BLaER1 treated with 17β-estradiol and CSF1 and Interleukin-3, amounts not matched to agents 10 nM and 100 nM (cell line): ENCODE results near the gene ABLIM3.
"Not testable (repeated sequence)": the region's sequence is repeated elsewhere in the genome, so short reads cannot be mapped to it uniquely, and the experiment has no call there.

Source experiments
- H3K27ac ChIP-seq, 11 experiments: shearing (Covaris generic); formaldehyde crosslinking; 2 replicates each; pipeline ENCODE4 v1.8.1; 2022
- H3K27me3 ChIP-seq, 11 experiments: shearing (Covaris generic); formaldehyde crosslinking; 2 replicates each; pipeline ENCODE4 v1.8.1; 2022
- H3K36me3 ChIP-seq, 11 experiments: shearing (Covaris generic); formaldehyde crosslinking; 2 replicates each; pipeline ENCODE4 v1.8.1; 2022
- H3K4me1 ChIP-seq, 10 experiments: shearing (Covaris generic); formaldehyde crosslinking; 2 replicates each; pipeline ENCODE4 v1.8.1; 2022
- H3K4me2 ChIP-seq, 11 experiments: shearing (Covaris generic); formaldehyde crosslinking; 2 replicates each; pipeline ENCODE4 v1.8.1; 2022
- H3K4me3 ChIP-seq, 10 experiments: shearing (Covaris generic); formaldehyde crosslinking; 2 replicates each; pipeline ENCODE4 v1.8.1; 2022
- H3K9ac ChIP-seq, 11 experiments: shearing (Covaris generic); formaldehyde crosslinking; 2 replicates each; pipeline ENCODE4 v1.8.1; 2022
- H3K9me3 ChIP-seq, 11 experiments: shearing (Covaris generic); formaldehyde crosslinking; replicated peaks in 1 of 11; 2 replicates each; pipeline ENCODE4 v1.8.1; 2022
- H4K20me1 ChIP-seq, 11 experiments: shearing (Covaris generic); formaldehyde crosslinking; 2 replicates each; pipeline ENCODE4 v1.8.1; 2022
- Cebpa-rat ChIP-seq, 11 experiments: shearing (Covaris generic); IDR thresholded peaks; 2 replicates each; pipeline ENCODE4 v1.8.1; 2022

The ABLIM3 gene

DNA sequence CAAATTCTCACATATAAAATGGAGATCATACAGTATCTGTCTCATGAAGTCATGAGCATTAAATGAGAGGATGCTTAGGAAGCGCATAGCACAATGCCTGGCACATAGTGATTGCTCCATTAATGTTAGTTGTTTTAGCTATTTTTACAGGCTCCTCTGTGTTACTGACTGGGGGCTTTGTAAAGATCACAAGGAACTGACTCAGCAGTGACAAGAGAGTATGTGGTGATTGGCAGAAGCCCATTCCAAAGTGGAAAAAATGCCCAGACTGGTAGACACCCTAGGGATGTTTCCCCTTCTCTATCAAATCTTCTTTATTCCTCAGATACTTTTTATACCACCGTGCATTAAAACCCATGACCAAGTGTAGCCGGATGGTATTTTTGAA, 33.5 kb downstream of the ABLIM3 start:
- Histone ChIP-seq H3K27ac (no peak overlapping the region), H3K4me3 (no peak overlapping the region), H3K9ac (no peak overlapping the region), H3K27me3 (no peaks in the 10 kb centered on the region), H3K36me3 (no peaks in the 10 kb centered on the region), H3K4me1 (no peaks in the 10 kb centered on the region), H3K4me2 (no peak overlapping the region), H3K9me3 (no peaks in the 10 kb centered on the region), H4K20me1 (no peaks in the 10 kb centered on the region)
- no peak for TF ChIP-seq Cebpa-rat (IDR thresholded peaks at IDR 0.05)

DNA sequence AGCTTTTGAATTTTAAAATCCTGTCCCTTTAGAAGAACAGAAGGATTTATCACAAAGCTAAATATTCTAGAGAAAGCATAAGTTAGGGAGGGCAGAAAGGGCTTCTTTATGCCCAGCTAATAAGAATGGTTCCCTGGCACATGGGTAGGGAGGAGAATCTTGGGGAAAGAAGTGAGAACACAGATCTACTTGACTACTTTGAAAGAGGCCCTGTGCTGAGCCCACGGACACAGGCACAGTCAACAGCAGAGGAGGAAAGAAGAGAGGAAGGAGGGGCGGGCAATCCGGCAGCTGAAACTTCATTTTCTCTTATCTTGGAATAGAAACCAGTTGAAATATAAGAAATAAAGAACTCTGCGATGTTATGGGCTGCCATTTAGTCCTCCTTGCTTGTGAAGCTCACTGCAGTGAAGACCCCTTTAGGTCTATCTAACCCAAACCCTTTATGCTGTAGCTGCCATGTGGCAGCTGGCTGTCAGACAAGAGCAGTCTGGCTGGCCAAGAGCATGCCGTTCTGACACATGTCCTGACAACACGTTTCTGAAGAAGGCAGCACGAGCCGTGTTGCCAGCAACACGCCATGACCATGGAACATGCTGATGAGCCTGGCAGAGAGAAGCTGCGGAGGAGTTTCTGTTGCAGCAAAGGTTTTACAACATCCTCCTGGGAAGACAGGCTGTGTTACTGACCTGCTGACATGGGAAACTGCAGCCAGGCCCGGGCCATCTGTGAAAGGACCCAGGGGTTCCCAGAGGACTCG, 34.2 kb downstream of the ABLIM3 start:
- TF ChIP-seq Cebpa-rat (IDR thresholded peaks at IDR 0.05), result no peak
- H3K4me1 ChIP-seq, result no peaks in the 10 kb centered on the region
- no peak overlapping the region for H3K27ac ChIP-seq
- no peak overlapping the region for H3K4me2 ChIP-seq
- no peaks in the 10 kb centered on the region for H3K9me3 ChIP-seq
- no peaks in the 10 kb centered on the region for H3K27me3 ChIP-seq
- H3K4me3 ChIP-seq, result no peak overlapping the region
- H4K20me1 ChIP-seq, result no peaks in the 10 kb centered on the region
- H3K9ac ChIP-seq, result no peak overlapping the region
- no peaks in the 10 kb centered on the region for H3K36me3 ChIP-seq

DNA sequence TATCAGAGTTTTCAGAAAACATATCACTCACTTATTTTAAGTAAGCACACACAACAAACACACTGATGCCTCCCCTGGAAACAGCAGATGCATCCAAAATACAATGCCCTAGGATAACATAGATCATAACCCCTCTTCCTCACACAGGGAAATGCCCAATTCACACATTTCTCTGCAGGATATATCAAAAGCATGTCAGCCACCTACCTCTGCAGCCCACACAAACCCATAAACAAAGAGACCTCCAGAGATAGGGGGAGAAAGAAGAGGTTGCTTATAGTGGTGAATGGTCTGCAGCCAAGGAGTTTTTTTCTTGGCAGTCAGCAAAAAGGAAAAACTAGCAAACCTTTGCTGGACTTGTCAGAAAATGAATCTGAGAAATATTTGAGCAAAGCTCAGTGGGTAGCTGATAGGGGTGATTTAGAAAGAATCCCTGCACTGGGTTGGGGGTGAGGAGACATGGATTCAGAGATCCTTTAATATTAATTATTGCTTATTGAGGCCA, 36.1 kb downstream of the ABLIM3 start:
- Histone ChIP-seq H4K20me1 (no peaks in the 10 kb centered on the region), H3K36me3 (no peaks in the 10 kb centered on the region), H3K4me2 (no peak overlapping the region), H3K27me3 (no peaks in the 10 kb centered on the region), H3K27ac (no peak overlapping the region), H3K4me3 (no peak overlapping the region), H3K4me1 (no peaks in the 10 kb centered on the region), H3K9me3 (no peaks in the 10 kb centered on the region), H3K9ac (no peak overlapping the region)
- TF ChIP-seq Cebpa-rat (IDR thresholded peaks at IDR 0.05), result no peak

DNA sequence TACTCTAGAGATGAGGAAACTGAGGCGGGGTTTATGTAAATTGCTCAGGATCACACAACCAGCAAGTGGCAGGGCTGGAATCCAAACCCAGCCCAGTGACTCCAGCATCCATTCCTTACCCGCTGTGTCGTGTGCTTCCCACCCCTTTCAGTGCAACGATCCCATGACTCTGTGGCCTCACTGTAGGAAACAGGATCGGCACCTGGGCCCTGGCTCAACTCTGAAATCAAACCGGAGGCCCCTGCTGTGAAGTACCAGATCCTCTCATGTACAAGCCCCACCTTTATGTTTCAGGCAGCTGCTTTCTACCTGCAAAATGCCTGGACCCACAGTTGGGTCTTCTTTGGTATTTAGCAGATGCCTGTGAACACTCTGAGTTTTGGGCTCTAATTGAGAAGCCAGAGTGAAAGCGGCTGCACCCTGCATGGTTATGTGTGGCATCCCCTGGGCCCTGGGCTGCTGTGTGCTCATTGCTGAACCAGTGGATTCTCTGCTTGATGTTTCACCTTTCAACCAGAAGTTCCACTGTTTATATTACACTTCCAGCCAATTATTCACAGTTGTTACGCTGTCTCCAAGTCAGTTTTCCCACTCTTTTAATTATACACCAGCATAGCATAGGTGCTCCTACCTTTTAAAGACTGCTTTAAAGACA, 36.7 kb downstream of the ABLIM3 start:
- H3K4me1 ChIP-seq, result no peaks in the 10 kb centered on the region
- 0 out of 22 replicates have a peak, but pooled peaks cover 0 to under 1% (median 0%) of the 10 kb centered on the region in 11 experiments for H3K36me3 ChIP-seq
- no peaks in the 10 kb centered on the region for H3K27me3 ChIP-seq
- no peaks in the 10 kb centered on the region for H3K9me3 ChIP-seq
- no peak for TF ChIP-seq Cebpa-rat (IDR thresholded peaks at IDR 0.05)
- H3K4me3 ChIP-seq, result no peak overlapping the region
- no peak overlapping the region for H3K4me2 ChIP-seq
- H4K20me1 ChIP-seq, result no peaks in the 10 kb centered on the region
- H3K9ac ChIP-seq, result no peak overlapping the region
- H3K27ac ChIP-seq, result no peak overlapping the region

DNA sequence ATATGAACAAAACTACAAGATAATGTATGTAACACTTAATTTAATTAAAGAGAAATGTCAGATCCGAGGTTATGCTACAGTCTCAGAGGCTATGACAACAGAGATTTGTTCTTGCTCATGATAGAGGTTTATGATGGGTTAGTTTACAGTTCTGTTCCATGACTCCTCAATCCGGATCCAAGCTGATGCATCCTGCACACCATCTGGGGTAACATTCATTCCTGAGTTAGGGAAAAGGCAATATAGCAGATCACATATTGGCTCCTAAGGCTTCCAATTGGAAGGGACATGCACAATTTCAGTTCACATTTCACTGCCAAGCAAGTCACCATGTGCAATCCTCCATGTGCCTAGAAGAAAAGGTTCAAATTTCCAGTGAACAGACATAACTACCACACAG, 40.4 kb downstream of the ABLIM3 start:
- Histone ChIP-seq H3K27me3 (no peaks in the 10 kb centered on the region), H4K20me1 (no peaks in the 10 kb centered on the region), H3K27ac (no peak overlapping the region), H3K4me3 (no peak overlapping the region), H3K4me2 (no peak overlapping the region), H3K4me1 (no peaks in the 10 kb centered on the region), H3K9ac (no peak overlapping the region), H3K9me3 (no peaks in the 10 kb centered on the region), H3K36me3 (peaks cover 0 to 22% (median 0%) of the 10 kb centered on the region in 11 experiments; a peak in 3 of 22 replicates)
- no peak for TF ChIP-seq Cebpa-rat (IDR thresholded peaks at IDR 0.05)

DNA sequence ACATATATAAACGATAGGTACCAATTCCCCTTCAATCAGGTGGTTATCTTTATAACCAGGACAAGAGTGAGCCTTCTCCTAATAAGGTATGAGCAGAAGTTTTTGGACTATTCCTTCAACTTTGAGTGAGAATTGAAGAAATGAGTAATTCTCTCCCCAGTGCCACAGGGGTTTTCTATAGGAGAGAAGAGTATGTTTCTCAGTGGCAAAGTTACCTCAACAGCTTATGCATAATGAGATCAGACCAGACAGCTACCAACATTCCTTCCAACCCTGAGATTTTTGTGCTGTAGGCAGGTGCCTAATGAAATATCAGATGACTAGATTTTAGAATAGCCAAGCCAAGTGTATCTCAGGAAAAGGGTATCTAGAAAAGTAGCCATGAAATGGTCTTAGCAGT, 40.9 kb downstream of the ABLIM3 start:
- peaks cover 0 to 22% (median 0%) of the 10 kb centered on the region in 11 experiments; a peak in 3 of 22 replicates for H3K36me3 ChIP-seq
- H3K27ac ChIP-seq, result no peak overlapping the region
- no peak for TF ChIP-seq Cebpa-rat (IDR thresholded peaks at IDR 0.05)
- H4K20me1 ChIP-seq, result no peaks in the 10 kb centered on the region
- no peaks in the 10 kb centered on the region for H3K27me3 ChIP-seq
- H3K9ac ChIP-seq, result no peak overlapping the region
- no peak overlapping the region for H3K4me3 ChIP-seq
- no peaks in the 10 kb centered on the region for H3K4me1 ChIP-seq
- H3K4me2 ChIP-seq, result no peak overlapping the region
- H3K9me3 ChIP-seq, result no peaks in the 10 kb centered on the region

DNA sequence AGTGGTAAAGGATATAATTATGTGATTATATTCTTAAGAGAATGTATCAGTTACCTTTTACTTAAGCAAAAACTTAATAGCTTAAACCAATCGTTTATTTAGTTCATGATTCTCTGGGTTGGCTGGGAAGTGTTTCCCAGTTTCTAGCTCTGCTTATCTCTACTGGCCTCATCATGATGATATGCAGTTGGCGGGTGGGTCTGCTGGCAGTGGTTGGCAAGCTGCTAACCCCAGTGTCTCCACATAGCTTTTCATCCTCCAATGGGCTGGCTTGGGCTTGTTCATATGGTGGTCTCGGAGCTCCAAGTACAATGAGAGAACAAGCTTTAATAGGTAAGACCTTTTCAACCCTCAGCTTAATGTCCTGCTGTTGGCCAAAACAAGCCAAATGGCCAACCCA, 43.8 kb downstream of the ABLIM3 start:
- no peak overlapping the region for H3K9ac ChIP-seq
- peaks cover 0 to 22% (median 0%) of the 10 kb centered on the region in 11 experiments; a peak in 3 of 22 replicates for H3K36me3 ChIP-seq
- no peak for TF ChIP-seq Cebpa-rat (IDR thresholded peaks at IDR 0.05)
- H3K4me2 ChIP-seq, result no peak overlapping the region
- H4K20me1 ChIP-seq, result no peaks in the 10 kb centered on the region
- no peaks in the 10 kb centered on the region for H3K27me3 ChIP-seq
- H3K27ac ChIP-seq, result no peak overlapping the region
- no peaks in the 10 kb centered on the region for H3K9me3 ChIP-seq
- no peaks in the 10 kb centered on the region for H3K4me1 ChIP-seq
- no peak overlapping the region for H3K4me3 ChIP-seq

DNA sequence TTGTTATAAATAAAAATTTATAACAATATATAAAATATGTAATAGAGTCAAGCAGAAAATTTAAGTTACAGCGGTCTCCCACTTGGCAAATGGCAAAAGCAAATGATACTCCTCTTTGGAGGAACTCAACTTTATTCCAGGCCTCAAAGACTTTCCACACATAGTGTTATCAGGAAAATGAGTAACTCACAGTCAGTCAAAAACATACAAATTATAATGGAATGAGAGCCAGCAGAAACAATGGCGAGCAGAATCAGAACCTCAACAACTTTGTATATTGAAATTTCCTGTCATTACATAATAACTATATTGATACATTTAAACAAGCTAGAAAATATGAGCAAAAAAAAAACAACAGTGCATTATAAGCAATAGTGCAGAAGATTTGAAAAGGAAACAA, 45.2 kb downstream of the ABLIM3 start:
- H3K4me3 ChIP-seq, result no peak overlapping the region
- no peaks in the 10 kb centered on the region for H3K27me3 ChIP-seq
- H3K4me1 ChIP-seq, result no peaks in the 10 kb centered on the region
- no peak overlapping the region for H3K4me2 ChIP-seq
- no peaks in the 10 kb centered on the region for H4K20me1 ChIP-seq
- no peak overlapping the region for H3K27ac ChIP-seq
- TF ChIP-seq Cebpa-rat (IDR thresholded peaks at IDR 0.05), result no peak
- no peaks in the 10 kb centered on the region for H3K9me3 ChIP-seq
- peaks cover 0 to 22% (median 0%) of the 10 kb centered on the region in 11 experiments; a peak in 3 of 22 replicates for H3K36me3 ChIP-seq
- no peak overlapping the region for H3K9ac ChIP-seq

DNA sequence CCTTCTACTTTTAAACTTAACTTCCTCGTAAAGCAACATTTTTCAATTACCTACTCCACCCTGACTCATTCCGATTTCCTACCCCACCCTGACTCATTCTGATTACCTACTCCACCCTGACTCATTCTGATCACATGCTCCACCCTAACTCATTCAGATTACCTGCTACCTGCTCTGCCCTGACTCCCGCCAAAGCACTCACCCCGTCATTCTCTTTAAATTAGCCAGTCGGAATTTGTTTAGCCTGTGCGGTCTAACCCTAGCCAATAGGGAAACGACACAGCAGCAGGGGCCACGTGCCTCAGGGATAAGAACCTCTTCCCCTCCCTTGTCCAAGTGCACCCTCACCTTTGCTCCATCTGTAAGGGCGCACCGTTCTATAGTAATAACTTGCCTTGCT, 46.3 kb downstream of the ABLIM3 start:
- H3K9me3 ChIP-seq, H4K20me1 ChIP-seq, H3K4me2 ChIP-seq, H3K27ac ChIP-seq, H3K4me3 ChIP-seq, H3K9ac ChIP-seq, H3K4me1 ChIP-seq, H3K27me3 ChIP-seq: not testable (repeated sequence)
- H3K36me3 ChIP-seq, result peaks cover 0 to 22% (median 0%) of the 10 kb centered on the region in 11 experiments; a peak in 3 of 22 replicates

DNA sequence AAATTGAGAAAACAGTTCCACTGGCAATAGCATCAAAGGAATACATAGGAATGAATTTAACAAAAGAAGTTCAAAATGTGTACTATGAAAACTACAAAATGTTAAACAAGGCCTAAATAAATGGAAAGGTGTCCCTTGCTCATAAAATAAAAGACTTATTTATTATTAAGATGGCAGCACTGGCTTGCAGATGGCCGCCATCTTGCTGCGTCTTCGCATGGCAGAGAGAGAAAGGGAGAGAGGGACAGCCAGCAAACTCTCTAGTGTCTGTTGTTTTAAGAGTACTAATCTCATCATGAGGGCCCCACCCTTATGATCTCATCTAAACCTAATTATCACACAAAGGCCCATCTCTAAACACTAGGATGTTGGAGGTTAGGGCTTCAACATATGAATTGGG, 47.1 kb downstream of the ABLIM3 start:
- H3K9me3 ChIP-seq, result no peaks in the 10 kb centered on the region
- no peak for TF ChIP-seq Cebpa-rat (IDR thresholded peaks at IDR 0.05)
- H3K4me2 ChIP-seq, result no peak overlapping the region
- no peaks in the 10 kb centered on the region for H3K27me3 ChIP-seq
- no peak overlapping the region for H3K27ac ChIP-seq
- H4K20me1 ChIP-seq, result no peaks in the 10 kb centered on the region
- no peak overlapping the region for H3K4me3 ChIP-seq
- H3K9ac ChIP-seq, result no peak overlapping the region
- no peaks in the 10 kb centered on the region for H3K4me1 ChIP-seq
- H3K36me3 ChIP-seq, result peaks cover 0 to 20% (median 0%) of the 10 kb centered on the region in 11 experiments; a peak in 3 of 22 replicates
